ENCODE measurements around the gene PMIS2. TPM values are rescaled to one million over a fixed set of nuclear protein-coding genes. Genes with fewer than 3 reads are reported as not detected.
"Not testable (repeated sequence)": the region's sequence is repeated elsewhere in the genome, so short reads cannot be mapped to it uniquely, and the experiment has no call there.

PMIS2 gene
- total RNA-seq, 1 donor from 2014 or later, result not detected

DNA sequence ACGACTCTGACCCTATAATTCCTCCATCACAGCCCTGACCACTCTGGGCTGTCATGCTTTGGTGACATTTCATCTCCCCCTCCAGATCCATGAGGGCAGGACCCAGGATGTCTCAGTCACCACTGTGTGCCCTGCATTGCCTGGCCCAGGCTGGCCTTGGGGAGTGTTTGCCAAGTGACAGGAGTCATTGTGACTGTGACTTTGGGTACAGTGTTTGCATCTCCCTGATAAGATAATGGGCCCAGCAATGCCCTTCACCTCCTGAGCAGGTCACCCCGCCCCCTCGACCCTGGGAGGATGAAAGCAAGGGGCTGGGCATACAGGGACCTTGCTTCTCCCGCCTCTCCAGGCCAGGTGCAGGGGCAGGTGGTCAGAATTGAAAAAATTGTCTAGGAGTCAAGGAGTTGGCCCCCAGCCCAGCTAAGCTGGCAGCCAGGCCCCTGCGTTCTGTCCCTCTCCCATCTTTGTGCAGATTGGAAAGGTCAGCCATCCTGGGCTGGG lies 16.6 kb upstream of the PMIS2 start:
- intact Hi-C loops (cut with DNase I), result no loop called here
- no peak for DNase-seq (ENCODE audit: low spot score)
- no peak for ATAC-seq

DNA sequence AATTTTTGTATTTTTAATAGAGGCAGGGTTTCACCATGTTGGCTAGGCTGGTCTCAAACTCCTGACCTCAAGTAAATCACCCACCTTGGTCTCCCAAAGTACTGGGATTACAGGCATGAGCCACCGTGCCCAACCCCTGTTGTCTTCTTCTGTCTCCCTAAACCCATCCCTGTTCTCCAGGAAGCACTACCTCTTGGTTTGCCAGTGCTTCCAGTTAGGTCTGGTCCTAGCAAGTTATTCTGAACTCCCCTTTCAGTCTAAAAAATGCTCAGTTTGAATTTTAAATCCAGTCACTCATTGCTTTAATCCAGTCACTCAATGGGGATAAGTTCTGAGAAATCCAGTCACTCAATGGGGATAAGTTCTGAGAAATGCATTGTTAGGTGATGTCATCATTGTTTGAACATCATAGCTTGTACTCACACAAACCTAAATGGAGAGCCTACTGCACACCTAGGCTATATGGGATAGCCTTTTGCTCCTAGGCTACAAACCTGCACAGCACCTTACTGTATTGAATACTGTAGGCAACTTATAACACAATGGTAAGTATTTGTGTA lies 14.5 kb upstream of the PMIS2 start:
- DNase-seq (ENCODE audit: low spot score) (no peak), ATAC-seq (no peak)
- intact Hi-C loops (cut with DNase I), result no loop called here

GRCh38 chr19:35577918-35578317 lies 8.1 kb upstream of the PMIS2 start:
- ATAC-seq (no peak), DNase-seq (ENCODE audit: low spot score) (no peak)
- intact Hi-C loops (cut with DNase I), result no loop called here

GRCh38 chr19:35578707-35579106 lies 7.3 kb upstream of the PMIS2 start:
- DNase-seq (ENCODE audit: low spot score) (no peak), ATAC-seq (no peak)
- intact Hi-C loops (cut with DNase I), result no loop called here

- no peak for DNase-seq (ENCODE audit: low spot score)
- no peak for ATAC-seq
- intact Hi-C loops (cut with DNase I), result no loop called here
These were observed 3.2 kb upstream of the PMIS2 start for GRCh38 chr19:35582760-35583159.

GRCh38 chr19:35587321-35587720 lies 1.3 kb downstream of the PMIS2 start:
- ATAC-seq (no peak), DNase-seq (ENCODE audit: low spot score) (no peak)
- intact Hi-C loops (cut with DNase I), result no loop called here

DNA sequence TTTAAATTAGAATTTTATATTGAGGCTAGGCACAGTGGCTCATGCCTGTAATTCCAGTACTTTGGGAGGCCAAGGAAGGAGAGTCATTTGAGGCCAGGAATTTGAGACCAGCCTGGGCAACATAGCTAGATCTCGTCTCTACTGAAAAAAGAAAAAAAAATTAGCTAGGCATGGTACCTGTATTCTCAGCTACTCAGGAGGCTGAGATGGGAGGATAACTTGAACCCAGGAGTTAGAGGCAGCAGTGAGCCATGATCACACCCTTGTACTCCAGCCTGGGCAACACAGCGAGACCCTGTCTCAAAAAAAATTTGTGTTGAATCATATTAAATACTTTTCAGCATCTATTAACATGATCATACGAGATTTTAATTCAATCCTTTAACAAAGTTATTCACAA lies 4.9 kb downstream of the PMIS2 start:
- intact Hi-C loops (cut with DNase I), result no loop called here
- DNase-seq (ENCODE audit: low spot score) (no peak), ATAC-seq (no peak)

DNA sequence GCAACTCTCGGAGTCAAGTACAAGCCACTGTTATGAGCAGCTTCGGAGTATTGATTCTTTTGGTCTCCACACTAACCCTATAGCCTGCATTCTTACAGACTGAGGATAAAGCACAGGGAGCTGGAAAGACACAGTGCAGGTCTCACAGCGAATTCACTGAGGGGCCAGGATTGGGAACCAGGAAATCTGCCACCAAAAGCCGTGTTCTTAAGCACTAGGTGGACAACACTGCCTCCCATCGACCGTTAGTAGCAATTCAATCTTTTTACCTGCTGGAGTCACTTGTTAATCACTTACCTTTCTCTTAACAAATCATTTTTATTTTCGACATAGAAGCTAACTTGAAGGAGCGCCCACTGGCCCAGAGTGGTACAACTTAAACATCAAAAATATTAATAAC lies 6.3 kb downstream of the PMIS2 start:
- intact Hi-C loops (cut with DNase I), result no loop called here
- ATAC-seq, result no peak
- DNase-seq (ENCODE audit: low spot score), result no peak

- ATAC-seq; intact Hi-C loops (cut with DNase I); DNase-seq (ENCODE audit: low spot score): not testable (repeated sequence)
These were observed 9.1 kb downstream of the PMIS2 start for GRCh38 chr19:35595026-35595425.

DNA sequence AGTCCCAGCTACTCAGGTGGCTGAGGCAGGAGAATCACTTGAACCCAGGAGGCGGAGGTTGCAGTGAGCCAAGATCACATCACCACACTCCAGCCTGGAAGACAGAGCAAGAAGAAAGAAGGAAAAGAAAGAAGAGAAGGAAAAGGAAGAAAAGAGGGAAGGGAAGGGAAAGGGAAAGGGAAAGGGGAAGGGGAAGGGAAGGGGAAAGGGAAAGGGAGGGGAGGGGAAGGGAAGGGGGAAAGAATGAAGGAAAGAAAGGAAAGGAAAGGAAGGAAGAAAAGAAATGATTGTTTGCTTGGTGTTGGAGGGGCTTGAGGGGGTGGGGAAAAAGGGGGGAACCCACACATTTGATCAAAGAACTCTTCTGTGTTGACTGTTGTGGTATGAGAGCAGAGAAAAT lies 10.0 kb downstream of the PMIS2 start:
- DNase-seq (ENCODE audit: low spot score) (no peak), ATAC-seq (no peak)
- intact Hi-C loops (cut with DNase I), result no loop called here

DNA sequence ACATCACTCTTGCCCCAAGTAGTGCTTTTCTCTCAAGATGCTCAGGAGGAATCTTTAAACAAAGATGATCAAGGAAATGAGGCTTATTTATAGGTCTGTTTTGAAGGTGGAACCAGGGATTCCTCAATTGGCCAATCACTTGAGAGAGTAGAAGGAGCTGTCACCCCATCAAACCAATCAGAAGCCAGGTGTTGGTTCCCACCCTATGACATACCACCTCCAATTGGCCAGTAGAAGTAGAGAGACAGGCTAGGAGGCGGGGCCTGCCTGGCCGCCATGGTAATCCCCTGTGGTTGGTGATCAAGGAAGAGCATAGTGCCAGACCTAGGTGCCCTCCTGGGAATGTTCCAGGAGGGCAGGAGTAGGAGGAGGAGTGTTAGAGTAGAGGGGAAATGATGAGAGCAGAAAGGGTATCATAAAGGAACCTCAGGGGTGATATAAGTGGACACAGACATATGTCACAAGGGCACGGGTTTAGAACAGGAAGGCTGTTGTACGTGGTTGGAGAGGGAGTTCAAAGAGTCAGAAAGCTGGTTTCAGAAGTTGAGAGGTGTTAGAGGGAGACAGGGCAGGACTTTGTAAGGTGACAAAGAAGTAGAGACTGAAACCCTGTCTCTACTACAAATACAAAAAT lies 10.5 kb downstream of the PMIS2 start:
- intact Hi-C loops (cut with DNase I), result no loop called here
- DNase-seq (ENCODE audit: low spot score) (no peak), ATAC-seq (no peak)

DNA sequence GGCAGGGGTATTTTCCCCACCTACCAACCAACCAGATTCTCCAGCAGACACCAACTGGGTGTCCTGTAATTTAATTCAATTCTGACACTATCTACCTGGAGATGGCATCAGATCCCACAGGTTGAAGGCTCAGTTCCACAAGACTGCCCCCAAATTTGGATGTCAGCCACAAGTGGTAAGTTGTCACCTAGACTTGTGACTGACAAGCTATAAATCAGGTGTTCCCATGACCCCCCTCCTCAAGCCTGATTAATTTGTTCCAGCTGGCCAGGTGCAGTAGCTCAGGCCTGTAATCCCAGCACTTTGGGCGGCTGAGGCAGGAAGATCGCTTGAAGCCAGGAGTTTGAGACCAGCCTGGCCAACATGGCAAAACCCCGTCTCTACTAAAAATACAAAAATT lies 16.0 kb downstream of the PMIS2 start:
- ATAC-seq, result no peak

DNA sequence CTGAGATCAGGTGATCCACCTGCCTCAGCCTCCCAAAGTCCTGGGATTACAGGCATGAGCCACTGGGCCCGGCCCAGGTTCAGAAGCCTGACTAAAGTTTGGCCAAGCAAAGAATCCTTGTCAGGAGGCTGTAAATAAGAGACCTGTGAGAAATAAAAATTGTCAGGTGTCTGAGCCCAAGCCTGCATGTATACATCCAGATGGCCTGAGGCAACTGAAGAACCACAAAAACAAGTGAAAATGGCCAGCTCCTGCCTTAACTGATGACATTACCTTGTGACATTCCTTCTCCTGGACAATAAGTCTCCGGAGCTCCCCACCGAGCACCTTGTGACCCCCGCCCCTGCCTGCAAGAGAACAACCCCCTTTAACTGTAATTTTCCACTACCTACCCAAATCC lies 18.5 kb downstream of the PMIS2 start:
- DNase-seq (ENCODE audit: low spot score); intact Hi-C loops (cut with DNase I); ATAC-seq: not testable (repeated sequence)

More for the DNA sequence above, 16.0 kb downstream of the PMIS2 start:
- no peak for DNase-seq (ENCODE audit: low spot score)
- intact Hi-C loops (cut with DNase I), result no loop called here

GRCh38 chr19:35607170-35607569 lies 21.2 kb downstream of the PMIS2 start:
- DNase-seq (ENCODE audit: low spot score); intact Hi-C loops (cut with DNase I); ATAC-seq: not testable (repeated sequence)

DNA sequence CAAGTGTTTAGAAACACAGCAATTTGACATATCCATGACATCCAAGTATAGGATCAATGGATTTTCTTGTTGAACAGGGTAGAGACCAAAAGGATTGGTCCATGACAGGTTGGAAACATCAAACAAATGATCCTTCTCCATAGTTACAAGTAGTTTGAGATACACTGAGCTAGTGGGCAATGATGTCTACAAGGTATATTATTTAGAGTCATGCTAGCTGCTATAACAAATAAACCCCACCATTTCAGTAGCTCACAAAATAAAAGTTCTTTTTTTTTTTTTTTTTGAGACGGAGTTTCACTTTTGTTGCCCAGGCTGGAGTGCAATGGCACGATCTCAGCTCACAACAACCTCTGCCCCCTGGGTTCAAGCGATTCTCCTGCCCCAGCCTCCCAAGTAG lies 21.7 kb downstream of the PMIS2 start:
- intact Hi-C loops (cut with DNase I), result no loop called here
- ATAC-seq, result no peak
- no peak for DNase-seq (ENCODE audit: low spot score)

DNA sequence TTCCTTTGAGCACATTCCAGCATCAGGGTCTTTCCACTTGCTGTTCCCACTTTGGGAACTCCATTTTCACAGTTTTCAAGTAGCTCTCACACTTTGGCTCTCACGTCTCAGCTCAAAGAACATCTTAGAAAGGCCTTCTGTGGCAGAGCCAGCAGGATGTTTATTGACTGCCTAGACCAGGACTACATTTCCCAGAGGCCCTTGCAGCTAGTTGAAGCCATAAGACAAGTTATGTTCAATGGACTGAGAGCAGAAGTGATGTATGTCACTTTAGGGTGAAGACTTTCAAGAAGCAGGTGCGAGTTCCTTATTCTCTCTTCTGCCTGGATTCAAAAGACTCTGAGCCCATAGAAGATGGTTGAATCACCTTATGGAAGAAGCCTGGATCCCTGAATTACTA lies 22.3 kb downstream of the PMIS2 start:
- intact Hi-C loops (cut with DNase I), result no loop called here
- DNase-seq (ENCODE audit: low spot score) (no peak), ATAC-seq (no peak)

GRCh38 chr19:35609851-35610353 lies 23.9 kb downstream of the PMIS2 start:
- intact Hi-C loops (cut with DNase I), result no loop called here
- ATAC-seq (no peak), DNase-seq (ENCODE audit: low spot score) (no peak)

DNA sequence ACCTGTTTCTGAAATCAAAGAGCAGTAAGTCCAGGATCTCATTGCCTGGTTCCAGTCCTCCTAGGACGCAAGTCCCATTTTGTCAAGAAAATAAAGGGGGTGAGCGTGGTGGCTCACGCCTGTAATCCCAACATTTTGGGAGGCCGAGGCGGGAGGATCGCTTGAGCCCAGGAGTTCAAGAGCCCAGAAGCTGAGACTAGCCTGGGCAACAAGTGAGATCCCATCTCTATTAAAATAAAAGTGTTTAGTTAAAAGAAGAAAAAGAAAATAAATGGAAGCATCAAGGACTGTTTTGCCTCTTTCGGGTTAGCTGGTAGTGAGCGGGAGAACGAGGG lies 26.2 kb downstream of the PMIS2 start:
- peak; percentile 6 for ATAC-seq
- DNase-seq (ENCODE audit: low spot score), result no peak
- intact Hi-C loops (cut with DNase I), result no loop called here

DNA sequence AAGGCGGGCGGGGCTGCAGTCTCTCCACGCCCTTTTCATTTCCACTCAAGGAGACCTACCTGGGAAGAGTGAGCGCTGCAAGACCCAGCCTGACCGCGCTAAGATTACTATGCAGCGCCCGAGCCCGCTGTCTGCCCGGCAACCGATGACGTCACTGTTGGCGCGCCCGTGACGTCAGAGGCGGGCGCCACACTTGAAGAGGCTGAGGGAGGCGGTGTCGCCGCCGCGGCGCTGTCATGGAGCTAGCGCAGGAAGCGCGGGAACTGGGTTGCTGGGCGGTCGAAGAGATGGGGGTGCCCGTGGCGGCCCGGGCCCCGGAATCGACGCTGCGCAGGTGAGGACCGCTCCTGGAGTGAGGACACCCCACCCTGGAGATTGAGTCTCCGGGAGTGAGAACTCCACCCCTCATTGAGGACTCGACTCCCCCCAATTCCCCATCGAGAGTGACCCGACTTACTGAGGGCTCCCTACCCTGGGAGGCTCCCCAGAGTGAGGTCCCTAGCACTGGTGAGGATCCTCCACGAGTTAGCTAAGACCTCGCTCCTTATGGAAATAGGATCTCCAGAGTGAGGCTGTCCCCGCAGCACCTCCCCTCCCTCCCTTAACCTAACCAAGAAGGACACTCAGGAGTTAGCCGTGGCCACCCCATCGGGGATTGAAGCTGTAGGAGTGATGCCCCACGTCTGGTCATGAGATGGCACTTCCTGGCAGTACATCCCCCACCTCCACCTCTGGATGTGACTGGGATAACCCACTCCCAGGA lies 26.8 kb downstream of the PMIS2 start, which contains the start of gene HAUS5:
Gene HAUS5 (plus strand): TSS at position 177 of the 763 bp plus-strand sequence. CDS start 60 bp downstream, at position 237.
- ATAC-seq (peak; percentile 99), DNase-seq (ENCODE audit: low spot score) (peak; percentile 95)
- intact Hi-C loops (cut with DNase I), result no loop called here

- intact Hi-C loops (cut with DNase I), result no loop called here
- ATAC-seq (no peak), DNase-seq (ENCODE audit: low spot score) (no peak)
These were observed 27.6 kb downstream of the PMIS2 start for GRCh38 chr19:35613574-35613973.
